IMR-90 (cell line): ENCODE data around the gene NDUFS7. TPM values are rescaled to one million over a fixed set of nuclear protein-coding genes. Genes with fewer than 3 reads are reported as not detected.
A peak's percentile ranks its signal among the peaks of the same experiment; 100 is the strongest.

Experiments used
- ATAC-seq: fragments of 200-7000 bp; cut with Tn5 transposase; 2 replicates; pipeline ENCODE4 v1.9.1; 2020; ENCODE audit warnings: low read depth, mild to moderate bottlenecking, moderate library complexity
- BruUV-seq: library from RNA; stranded (reverse); fragments of 400-500 nt; replicated peaks from 2 replicates; lab custom pipeline; 2021; lab: Mats Ljungman, UMichigan
- CTCF ChIA-PET: fragments of 300-600 bp; formaldehyde crosslinking; extraction: SDS; loops from one replicate; lab custom pipeline; 2021; ENCODE audit warnings: antibody characterized with exemption; lab: Yijun Ruan, JAX
- POLR2A ChIA-PET: fragments of 300-600 bp; sonication (Branson Sonifier 250); formaldehyde crosslinking; loops from one replicate; lab custom pipeline; 2022; ENCODE audit warnings: antibody characterized with exemption; ENCODE audit not compliant: unreplicated experiment; lab: Charles Lee
- DNase-seq: peaks from one replicate; pipeline ENCODE4 v3.0.0; 2013
- H2AFZ ChIP-seq: replicated peaks from 2 replicates; pipeline ENCODE3; 2013; ENCODE audit warnings: low read length, mild to moderate bottlenecking; ENCODE audit not compliant: poor library complexity
- H2AK5ac ChIP-seq: 2 replicates; pipeline ENCODE4 v1.6.1; 2013; ENCODE audit warnings: low read depth, low read length, inconsistent platforms
- H2AK9ac ChIP-seq: replicated peaks from 2 replicates; pipeline ENCODE3; 2013; ENCODE audit warnings: mild to moderate bottlenecking, low read depth, low read length, moderate library complexity; ENCODE audit not compliant: poor library complexity
- H2BK120ac ChIP-seq: 2 replicates; pipeline ENCODE4 v1.6.1; 2013; ENCODE audit warnings: low read depth, low read length, inconsistent platforms
- H2BK15ac ChIP-seq: 3 replicates; pipeline ENCODE4 v1.6.1; 2013; ENCODE audit warnings: low read depth, low read length, inconsistent platforms
- H2BK20ac ChIP-seq: 2 replicates; pipeline ENCODE4 v1.6.1; 2013; ENCODE audit warnings: low read depth, mild to moderate bottlenecking, inconsistent platforms, low read length, moderate library complexity
- H2BK5ac ChIP-seq: 2 replicates; pipeline ENCODE4 v1.6.1; 2013; ENCODE audit warnings: mild to moderate bottlenecking, low read depth, low read length, inconsistent platforms; ENCODE audit not compliant: poor library complexity, severe bottlenecking
- H3K14ac ChIP-seq: replicated peaks from 2 replicates; pipeline ENCODE4 v1.6.1; 2013; ENCODE audit warnings: low read depth, low read length, inconsistent platforms
- H3K18ac ChIP-seq: 2 replicates; pipeline ENCODE4 v1.6.1; 2013; ENCODE audit warnings: low read depth, low read length, control low read depth
- H3K23ac ChIP-seq: 2 replicates; pipeline ENCODE4 v1.6.1; 2013; ENCODE audit warnings: low read depth, low read length, inconsistent platforms
- H3K27ac ChIP-seq: 2 replicates; pipeline ENCODE4 v1.5.1; 2013; ENCODE audit warnings: mild to moderate bottlenecking, control low read depth, low read length; ENCODE audit not compliant: insufficient read depth
- H3K27me3 ChIP-seq: 2 replicates; pipeline ENCODE4 v1.6.1; 2013; ENCODE audit warnings: low read length; ENCODE audit not compliant: control insufficient read depth, insufficient read depth
- H3K36me3 ChIP-seq: 2 replicates; pipeline ENCODE4 v1.6.1; 2013; ENCODE audit warnings: low read length, mixed read lengths; ENCODE audit not compliant: control insufficient read depth, insufficient read depth
- H3K4ac ChIP-seq: 2 replicates; pipeline ENCODE4 v1.6.1; 2013; ENCODE audit warnings: low read depth, low read length, inconsistent platforms
- H3K4me1 ChIP-seq: 2 replicates; pipeline ENCODE4 v1.6.1; 2013; ENCODE audit warnings: low read length, mixed read lengths; ENCODE audit not compliant: control insufficient read depth, insufficient read depth
- H3K4me2 ChIP-seq: 2 replicates; pipeline ENCODE4 v1.6.1; 2013; ENCODE audit warnings: low read depth, mild to moderate bottlenecking, control low read depth, low read length, moderate library complexity
- H3K4me3 ChIP-seq: 2 replicates; pipeline ENCODE4 v1.5.1; 2013; ENCODE audit warnings: low read depth, mild to moderate bottlenecking, control low read depth, low read length, moderate library complexity; ENCODE audit not compliant: insufficient read depth
- H3K56ac ChIP-seq: 2 replicates; pipeline ENCODE4 v1.6.1; 2013; ENCODE audit warnings: low read length, inconsistent platforms; ENCODE audit not compliant: insufficient read depth; ENCODE audit errors: extremely low read depth
- H3K79me1 ChIP-seq, 2 experiments: 2 replicates each; pipeline ENCODE4 v1.6.1; 2013; ENCODE audit warnings: low read length in 2 of 2, inconsistent platforms in 1 of 2, low read depth in 1 of 2
- H3K9ac ChIP-seq: 2 replicates; pipeline ENCODE4 v1.6.1; 2013; ENCODE audit warnings: low read depth, low read length, control low read depth
- H3K9me1 ChIP-seq: 2 replicates; pipeline ENCODE4 v1.6.1; 2013; ENCODE audit warnings: low read length, inconsistent platforms; ENCODE audit not compliant: insufficient read depth
- H3K9me3 ChIP-seq: 2 replicates; pipeline ENCODE4 v1.6.1; 2013; ENCODE audit warnings: low read length; ENCODE audit not compliant: control insufficient read depth, insufficient read depth
- H4K20me1 ChIP-seq: 2 replicates; pipeline ENCODE4 v1.6.1; 2013; ENCODE audit warnings: low read length, inconsistent platforms; ENCODE audit not compliant: insufficient read depth
- H4K5ac ChIP-seq: 2 replicates; pipeline ENCODE4 v1.6.1; 2013; ENCODE audit warnings: mild to moderate bottlenecking, low read depth, low read length, control low read depth
- H4K8ac ChIP-seq, 2 experiments: 2 replicates each; pipeline ENCODE4 v1.6.1; 2013; ENCODE audit warnings: low read depth in 2 of 2, low read length in 2 of 2, control low read depth in 1 of 2, inconsistent platforms in 1 of 2
- H4K91ac ChIP-seq: 2 replicates; pipeline ENCODE4 v1.6.1; 2013; ENCODE audit warnings: low read depth, low read length, inconsistent platforms; ENCODE audit not compliant: insufficient read depth
- BHLHE40 ChIP-seq: fragments of 150-350 bp; IDR thresholded peaks from 2 replicates; pipeline ENCODE4 v1.6.1; 2016; ENCODE audit warnings: mild to moderate bottlenecking, low read depth, low read length
- CEBPB ChIP-seq: IDR thresholded peaks from 2 replicates; pipeline ENCODE4 v1.6.1; 2012; ENCODE audit warnings: low read depth, low read length, improper control_type of control experiment
- CHD1 ChIP-seq: IDR thresholded peaks from 2 replicates; pipeline ENCODE4 v1.6.1; 2012; ENCODE audit warnings: low read depth, low read length, improper control_type of control experiment
- ELK1 ChIP-seq: fragments of 150-350 bp; IDR thresholded peaks from 2 replicates; pipeline ENCODE4 v1.6.1; 2016; ENCODE audit warnings: low read depth, mild to moderate bottlenecking, low read length, moderate library complexity, borderline replicate concordance
- MAFK ChIP-seq: IDR thresholded peaks from 2 replicates; pipeline ENCODE4 v1.6.1; 2012; ENCODE audit warnings: low read depth, low read length, improper control_type of control experiment
- MAZ ChIP-seq: IDR thresholded peaks from 2 replicates; pipeline ENCODE4 v1.6.1; 2012; ENCODE audit warnings: low read depth, mild to moderate bottlenecking, low read length, improper control_type of control experiment, moderate library complexity, borderline replicate concordance
- MXI1 ChIP-seq: IDR thresholded peaks from 2 replicates; pipeline ENCODE4 v1.6.1; 2012; ENCODE audit warnings: low read depth, mild to moderate bottlenecking, low read length, moderate library complexity, borderline replicate concordance
- NFE2L2 ChIP-seq: fragments of 150-350 bp; IDR thresholded peaks from 2 replicates; pipeline ENCODE4 v1.6.1; 2016; ENCODE audit warnings: low read depth, mild to moderate bottlenecking, low read length
- POLR2A ChIP-seq: IDR thresholded peaks from 2 replicates; pipeline ENCODE4 v1.6.1; 2012; ENCODE audit warnings: mild to moderate bottlenecking, low read depth, low read length
- RAD21 ChIP-seq: IDR thresholded peaks from 2 replicates; pipeline ENCODE4 v1.6.1; 2012; ENCODE audit warnings: low read length, improper control_type of control experiment
- RCOR1 ChIP-seq: IDR thresholded peaks from 2 replicates; pipeline ENCODE4 v1.6.1; 2012; ENCODE audit warnings: mild to moderate bottlenecking, low read length, improper control_type of control experiment; ENCODE audit not compliant: insufficient replicate concordance
- SMC3 ChIP-seq: fragments of 150-350 bp; IDR thresholded peaks from 2 replicates; pipeline ENCODE4 v1.6.1; 2016; ENCODE audit warnings: low read depth, mild to moderate bottlenecking, antibody characterized with exemption, low read length, moderate library complexity
- WGBS, 2 experiments: methylation state at CpG; one replicate each; pipeline versions ENCODE4 v1.1.5 to v1.1.7; 2013; ENCODE audit warnings: missing lambda C conversion rate in 2 of 2; ENCODE audit not compliant: insufficient read length in 1 of 2; ENCODE audit errors: extremely low coverage in 2 of 2; 5-methylcytosine and 5-hydroxymethylcytosine counted together
- dilution Hi-C: fragments of 300-500 bp; cut with HindIII; formaldehyde crosslinking; loops from one replicate; pipeline ENCODE4 v1.14.3; 2018; ENCODE audit warnings: low sequenced_read_pairs; ENCODE audit not compliant: unreplicated experiment
- in situ Hi-C: fragments of 300-500 bp; cut with MboI; formaldehyde crosslinking; loops from 3 replicates; pipeline ENCODE4 v1.14.3; 2019; ENCODE audit warnings: low sequenced_read_pairs, inconsistent platforms, mixed read lengths
- intact Hi-C: fragments of 100-400 bp; cut with micrococcal nuclease; formaldehyde crosslinking; loops from 2 replicates; pipeline ENCODE4 v1.10.0; 2022
- polyA plus RNA-seq, 3 experiments: library from polyadenylated mRNA; depleted of rRNA; stranded (reverse); fragments of >200 nt; gene quantifications; 2 replicates each; pipeline ENCODE4 v1.2.3, GENCODE V29; 2012; ENCODE audit warnings: low replicate concordance in 1 of 3
- total RNA-seq: library from RNA; depleted of rRNA; stranded (reverse); fragments of >200 nt; gene quantifications from 2 replicates; pipeline ENCODE4 v1.2.3, GENCODE V29; 2012
- TF ChIP-seq, protein P1 (sequence below): fragments of 150-350 bp; IDR thresholded peaks from 2 replicates; pipeline ENCODE4 v1.6.1; 2017; ENCODE audit warnings: mild to moderate bottlenecking, antibody characterized with exemption, low read length, low read depth
- TF ChIP-seq, protein P2 (sequence below): conservative IDR thresholded peaks from 2 replicates; pipeline ENCODE4 v1.5.1; 2012; ENCODE audit warnings: mild to moderate bottlenecking, low read depth, low read length, improper control_type of control experiment

The NDUFS7 gene
- total and polyA plus RNA-seq, 2 of the 4 experiments (the other 2 are of a cell fraction): 60.8 to 136 TPM

- peak overlapping the region; percentile 38 for H3K14ac ChIP-seq
- CTCF ChIA-PET: no interaction called here
- peak overlapping the region; percentile 55 for H2BK5ac ChIP-seq
- peak overlapping the region; percentile 59 for H2AK5ac ChIP-seq
- H3K27me3 ChIP-seq: no peaks in the 10 kb centered on the region
- H4K8ac ChIP-seq: no peak overlapping the region; a peak in 1 of 4 replicates
- peak overlapping the region; percentile 49 for H3K4ac ChIP-seq
- no peak for DNase-seq
- H3K4me1 ChIP-seq: peaks cover 24% of the 10 kb centered on the region
- peaks cover 0 to 39% of the 10 kb centered on the region in 2 experiments; a peak in 2 of 4 replicates for H3K79me1 ChIP-seq
- peak overlapping the region; percentile 99 for H2AK9ac ChIP-seq
- in situ Hi-C loops (no loop called here), dilution Hi-C loops (no loop called here), intact Hi-C loops (loop anchor here (5.0 kb wide), 1 partner anchor 132 kb away; the partner anchor contains the start of gene FAM174C)
- no peaks in the 10 kb centered on the region for H3K9me3 ChIP-seq
- peaks cover 16% of the 10 kb centered on the region; the same call in 1 of the 2 replicates for H3K36me3 ChIP-seq
- H3K9me1 ChIP-seq: peaks cover 8% of the 10 kb centered on the region
- H3K27ac ChIP-seq: peak overlapping the region; percentile 81
- peak overlapping the region; percentile 82 for H3K23ac ChIP-seq
- H2AFZ ChIP-seq: no peak overlapping the region
- no peak overlapping the region for H4K5ac ChIP-seq
- peak overlapping the region; percentile 93 for H3K4me2 ChIP-seq
- H3K18ac ChIP-seq: no peak overlapping the region
- BruUV-seq: no TSS peak
- H2BK20ac ChIP-seq: no peak overlapping the region
- 77% methylated on average over 22 of the region's 33 CpGs; no CpG with 5 or more reads in 1 of the 2 experiments for WGBS, 2 experiments
- H4K20me1 ChIP-seq: peaks cover 64% of the 10 kb centered on the region
- H4K91ac ChIP-seq: 0 out of 2 replicates have a peak overlapping the region, but pooled peaks have one; percentile 46
- peak overlapping the region; percentile 46; the same call in 1 of the 2 replicates for H3K56ac ChIP-seq
- H2BK120ac ChIP-seq: no peak overlapping the region
- H3K9ac ChIP-seq: peak overlapping the region; percentile 69
- H2BK15ac ChIP-seq: no peak overlapping the region
- POLR2A ChIA-PET: no interaction called here
- no peak for ATAC-seq
- peak overlapping the region; percentile 85 for H3K4me3 ChIP-seq
- TF ChIP-seq NFE2L2: no peak
- TF ChIP-seq MAZ: no peak
- no peak for TF ChIP-seq CEBPB
- no peak for TF ChIP-seq MAFK
- no peak for TF ChIP-seq CHD1
- no peak for TF ChIP-seq MXI1
- TF ChIP-seq RAD21: no peak
- no peak for TF ChIP-seq RCOR1
- no peak for TF ChIP-seq POLR2A
- TF ChIP-seq ELK1: no peak
- TF ChIP-seq BHLHE40: no peak
- TF ChIP-seq SMC3: no peak
- TF ChIP-seq, protein P1, sequence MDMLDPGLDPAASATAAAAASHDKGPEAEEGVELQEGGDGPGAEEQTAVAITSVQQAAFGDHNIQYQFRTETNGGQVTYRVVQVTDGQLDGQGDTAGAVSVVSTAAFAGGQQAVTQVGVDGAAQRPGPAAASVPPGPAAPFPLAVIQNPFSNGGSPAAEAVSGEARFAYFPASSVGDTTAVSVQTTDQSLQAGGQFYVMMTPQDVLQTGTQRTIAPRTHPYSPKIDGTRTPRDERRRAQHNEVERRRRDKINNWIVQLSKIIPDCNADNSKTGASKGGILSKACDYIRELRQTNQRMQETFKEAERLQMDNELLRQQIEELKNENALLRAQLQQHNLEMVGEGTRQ: no peak
- TF ChIP-seq, protein P2, sequence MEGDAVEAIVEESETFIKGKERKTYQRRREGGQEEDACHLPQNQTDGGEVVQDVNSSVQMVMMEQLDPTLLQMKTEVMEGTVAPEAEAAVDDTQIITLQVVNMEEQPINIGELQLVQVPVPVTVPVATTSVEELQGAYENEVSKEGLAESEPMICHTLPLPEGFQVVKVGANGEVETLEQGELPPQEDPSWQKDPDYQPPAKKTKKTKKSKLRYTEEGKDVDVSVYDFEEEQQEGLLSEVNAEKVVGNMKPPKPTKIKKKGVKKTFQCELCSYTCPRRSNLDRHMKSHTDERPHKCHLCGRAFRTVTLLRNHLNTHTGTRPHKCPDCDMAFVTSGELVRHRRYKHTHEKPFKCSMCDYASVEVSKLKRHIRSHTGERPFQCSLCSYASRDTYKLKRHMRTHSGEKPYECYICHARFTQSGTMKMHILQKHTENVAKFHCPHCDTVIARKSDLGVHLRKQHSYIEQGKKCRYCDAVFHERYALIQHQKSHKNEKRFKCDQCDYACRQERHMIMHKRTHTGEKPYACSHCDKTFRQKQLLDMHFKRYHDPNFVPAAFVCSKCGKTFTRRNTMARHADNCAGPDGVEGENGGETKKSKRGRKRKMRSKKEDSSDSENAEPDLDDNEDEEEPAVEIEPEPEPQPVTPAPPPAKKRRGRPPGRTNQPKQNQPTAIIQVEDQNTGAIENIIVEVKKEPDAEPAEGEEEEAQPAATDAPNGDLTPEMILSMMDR: no peak
Measured at GRCh38 chr19:1409204-1410005, 25.7 kb downstream of the NDUFS7 start.
